GM19035 (cell line): ENCODE measurements around the gene IFNA10.
"Not testable (repeated sequence)": the region's sequence is repeated elsewhere in the genome, so short reads cannot be mapped to it uniquely, and the experiment has no call there.

Source experiments
- ATAC-seq: cut with Tn5 transposase; IDR thresholded peaks from one replicate; pipeline ENCODE4 v1.9.1; 2021; ENCODE audit not compliant: unreplicated experiment

IFNA10 gene

GRCh38 chr9:21194867-21195776 is 11.8 kb downstream of the IFNA10 start:
- peak; percentile 93 for ATAC-seq

DNA sequence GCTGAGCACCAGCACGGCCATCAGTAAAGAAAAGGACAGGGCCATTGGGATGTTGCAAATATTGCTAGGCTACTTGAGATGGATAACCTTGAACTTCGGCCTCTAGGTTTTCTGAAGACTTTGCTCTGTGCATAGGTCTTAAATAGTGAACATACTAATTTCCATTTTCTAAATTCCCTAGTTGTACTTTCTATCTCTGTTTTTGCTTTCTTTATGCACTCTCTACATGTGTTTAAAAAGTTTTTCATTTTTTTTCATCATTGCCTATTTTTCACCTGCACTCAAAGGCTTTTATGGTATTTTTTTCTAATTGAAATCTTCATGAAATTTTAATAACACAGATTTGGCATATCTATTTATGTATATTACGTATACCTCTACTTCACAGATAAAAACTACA is 19.5 kb downstream of the IFNA10 start, which contains the start of gene IFNA4:
TSS of gene IFNA4 (minus strand) at position 101 of the 400 bp plus-strand sequence. CDS start at position 45, 56 bp downstream.
- not testable (repeated sequence) for ATAC-seq

- ATAC-seq = peak; percentile 95
Observed at GRCh38 chr9:21182810-21183736, 23.9 kb downstream of the IFNA10 start.

- ATAC-seq = no peak
Observed at GRCh38 chr9:21174671-21175070, 32.3 kb downstream of the IFNA10 start.

DNA sequence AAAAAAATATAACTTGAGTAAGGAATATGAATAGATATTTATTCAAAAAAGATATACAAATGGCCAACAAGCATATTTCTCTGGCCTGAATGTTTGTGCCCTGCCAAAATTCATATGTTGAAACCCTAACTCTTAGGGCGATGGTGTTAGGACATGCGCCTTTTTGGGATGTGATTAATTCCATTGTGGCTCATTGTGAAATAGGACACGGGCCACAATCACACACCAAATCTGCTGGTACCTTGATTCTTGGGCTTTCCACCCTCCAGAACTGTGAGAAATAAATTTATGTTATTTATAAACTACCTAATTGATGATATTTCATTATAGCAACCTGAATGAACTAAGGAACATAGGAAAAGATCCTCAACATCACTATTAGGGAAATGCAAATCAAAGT is 34.8 kb downstream of the IFNA10 start:
- ATAC-seq = no peak

DNA sequence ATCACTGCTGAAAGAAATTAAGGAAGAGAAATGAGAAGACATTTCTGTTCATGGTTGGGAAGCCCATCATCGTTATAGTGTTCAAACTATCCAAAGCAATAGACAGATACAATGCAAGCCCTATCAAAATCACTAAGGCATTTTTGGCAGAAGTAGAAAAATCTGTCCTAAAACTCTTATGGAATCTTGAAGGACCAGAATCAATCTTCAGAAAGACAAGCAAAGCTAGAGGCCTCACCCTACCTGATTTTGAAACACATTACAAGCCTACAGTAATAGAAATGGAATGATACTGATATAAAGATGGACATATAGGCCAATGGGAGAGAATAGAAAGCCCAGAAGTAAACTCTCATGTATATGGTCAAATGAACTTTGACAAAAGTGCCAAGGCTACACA is 35.6 kb downstream of the IFNA10 start:
- ATAC-seq = no peak

GRCh38 chr9:21166560-21166959 is 40.4 kb downstream of the IFNA10 start, which contains the start of gene IFNA21:
Gene IFNA21, minus strand, starts transcription at chr9:21166660. Its CDS starts 48 bp downstream, at chr9:21166612.
- ATAC-seq = not testable (repeated sequence)

- ATAC-seq = no peak
Observed at GRCh38 chr9:21165516-21165915, 41.4 kb downstream of the IFNA10 start.

DNA sequence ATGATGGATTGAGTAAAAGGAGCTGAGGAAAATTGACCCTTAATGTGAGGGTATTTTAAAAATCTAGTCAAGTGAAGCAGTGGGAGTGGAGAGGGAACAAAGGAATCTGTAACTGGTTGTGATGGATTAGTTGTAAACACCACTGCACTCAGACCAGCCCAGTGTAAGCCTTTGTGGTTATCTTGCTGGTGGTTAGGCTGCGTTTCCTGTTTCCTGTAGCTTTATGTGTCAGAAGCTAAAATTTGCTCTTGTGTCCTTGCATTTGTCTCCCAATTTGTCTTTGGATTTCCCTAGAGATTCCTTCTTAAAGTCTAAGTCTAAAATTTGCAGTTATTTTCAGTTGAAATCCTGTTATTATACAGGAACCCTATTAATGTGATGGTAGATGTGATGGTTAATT is 46.8 kb downstream of the IFNA10 start:
- peak; percentile 89 for ATAC-seq
